A673 (cell line): ENCODE results near the gene TMEM179B. TPM values are rescaled to one million over a fixed set of nuclear protein-coding genes. Genes with fewer than 3 reads are reported as not detected.
"Not testable (repeated sequence)": the region's sequence is repeated elsewhere in the genome, so short reads cannot be mapped to it uniquely, and the experiment has no call there.

Experiments
- BruUV-seq: library from RNA; stranded (reverse); fragments of 400-500 nt; replicated peaks from 2 replicates; lab custom pipeline; 2021; lab: Mats Ljungman, UMichigan
- CTCF ChIA-PET: fragments of 300-600 bp; sonication (Branson Sonifier 250); formaldehyde crosslinking; loops from one replicate; lab custom pipeline; 2022; ENCODE audit warnings: antibody characterized with exemption; lab: Charles Lee
- POLR2A ChIA-PET: fragments of 300-600 bp; sonication (Branson Sonifier 250); formaldehyde crosslinking; loops from one replicate; lab custom pipeline; 2022; ENCODE audit warnings: antibody characterized with exemption; ENCODE audit not compliant: low non-redundant PET; lab: Charles Lee
- DNase-seq: peaks from one replicate; pipeline ENCODE4 v3.0.0-alpha.2; 2015; ENCODE audit warnings: low spot score
- H3K27ac ChIP-seq: fragments of 200-600 bp; sonication (generic); 2 replicates; pipeline ENCODE4 v1.5.1; 2016; ENCODE audit warnings: mixed run types, low read depth, mild to moderate bottlenecking, mixed read lengths, antibody characterized with exemption, low read length; ENCODE audit not compliant: poor library complexity, severe bottlenecking
- H3K27me3 ChIP-seq: fragments of 200-600 bp; sonication (generic); replicated peaks from 2 replicates; pipeline ENCODE4 v1.6.1; 2017; ENCODE audit warnings: mixed run types, low read depth, mild to moderate bottlenecking, mixed read lengths, antibody characterized with exemption, low read length; ENCODE audit not compliant: insufficient read depth, poor library complexity
- H3K36me3 ChIP-seq: fragments of 200-600 bp; sonication (generic); 2 replicates; pipeline ENCODE4 v1.6.1; 2016; ENCODE audit warnings: mixed run types, mild to moderate bottlenecking, mixed read lengths, antibody characterized with exemption, low read length; ENCODE audit not compliant: insufficient read depth, poor library complexity, severe bottlenecking
- H3K4me1 ChIP-seq: fragments of 200-600 bp; sonication (generic); 2 replicates; pipeline ENCODE4 v1.6.1; 2017; ENCODE audit warnings: mixed run types, mild to moderate bottlenecking, mixed read lengths, antibody characterized with exemption, low read length; ENCODE audit not compliant: insufficient read depth, poor library complexity, severe bottlenecking
- H3K4me3 ChIP-seq: fragments of 200-600 bp; sonication (generic); 2 replicates; pipeline ENCODE4 v1.5.1; 2016; ENCODE audit warnings: low read depth, mixed run types, mild to moderate bottlenecking, mixed read lengths, low read length; ENCODE audit not compliant: poor library complexity, severe bottlenecking
- H3K9me3 ChIP-seq: fragments of 200-600 bp; sonication (generic); 2 replicates; pipeline ENCODE4 v1.6.1; 2016; ENCODE audit warnings: mixed run types, low read depth, mild to moderate bottlenecking, mixed read lengths, antibody characterized with exemption, low read length; ENCODE audit not compliant: poor library complexity, severe bottlenecking
- CTCF ChIP-seq: fragments of 300-800, 200-600 bp; sonication (generic); conservative IDR thresholded peaks from 2 replicates; pipeline ENCODE4 v1.5.1; 2017; ENCODE audit warnings: low read depth, mild to moderate bottlenecking, antibody characterized with exemption, low read length, moderate library complexity, mixed read lengths
- EZH2 ChIP-seq: fragments of 200-600 bp; sonication (generic); IDR thresholded peaks from 2 replicates; pipeline ENCODE4 v1.6.1; 2017; ENCODE audit warnings: borderline replicate concordance, low read depth, mild to moderate bottlenecking, mixed read lengths, antibody characterized with exemption, low read length; ENCODE audit not compliant: poor library complexity, severe bottlenecking
- intact Hi-C: fragments of 100-400 bp; cut with micrococcal nuclease; formaldehyde crosslinking; loops from one replicate; pipeline ENCODE4 v1.10.0; 2022; ENCODE audit not compliant: unreplicated experiment
- total RNA-seq: library from RNA; stranded (reverse); gene quantifications from 2 replicates; pipeline ENCODE4 v1.2.3, GENCODE V29; 2021

The TMEM179B gene
- total RNA-seq, 1 experiment from 2014 or later = 52.1 TPM

- ChIA-PET POLR2A (no interaction called here), CTCF (no interaction called here)
Measured at GRCh38 chr11:62755086-62755615, 32.1 kb upstream of the TMEM179B start.

GRCh38 chr11:62757846-62758788 is 29.1 kb upstream of the TMEM179B start:
- BruUV-seq = no TSS peak
- POLR2A ChIA-PET = interaction anchor here (0.7 kb wide), 1 partner anchor 13 kb away, joined by 3 read pairs; the partner anchor contains the start of gene TAF6L
- Histone ChIP-seq H3K36me3 (peaks cover 6% of the 10 kb centered on the region), H3K4me3 (no peak overlapping the region), H3K4me1 (peaks cover 14% of the 10 kb centered on the region), H3K9me3 (no peaks in the 10 kb centered on the region), H3K27ac (no peak overlapping the region), H3K27me3 (no peaks in the 10 kb centered on the region)
- intact Hi-C loops = no loop called here
- no peak for TF ChIP-seq CTCF
- TF ChIP-seq EZH2 = no peak
- DNase-seq = no peak
- CTCF ChIA-PET = no interaction called here

More at GRCh38 chr11:62755086-62755615, 32.1 kb upstream of the TMEM179B start:
- no peak for DNase-seq
- peaks cover 4% of the 10 kb centered on the region for H3K36me3 ChIP-seq
- no TSS peak for BruUV-seq
- intact Hi-C loops = no loop called here
- no peak overlapping the region for H3K27ac ChIP-seq
- no peaks in the 10 kb centered on the region for H3K27me3 ChIP-seq
- no peaks in the 10 kb centered on the region for H3K9me3 ChIP-seq
- TF ChIP-seq CTCF (no peak), EZH2 (no peak)
- no peak overlapping the region for H3K4me3 ChIP-seq
- peaks cover 6% of the 10 kb centered on the region for H3K4me1 ChIP-seq

GRCh38 chr11:62760867-62761227 is 26.4 kb upstream of the TMEM179B start:
- H3K4me1 ChIP-seq, H3K27me3 ChIP-seq, intact Hi-C loops, H3K27ac ChIP-seq, BruUV-seq, POLR2A ChIA-PET, H3K9me3 ChIP-seq, DNase-seq: not testable (repeated sequence)
- peak overlapping the region; percentile 82 for H3K4me3 ChIP-seq
- CTCF ChIA-PET = interaction anchor here (1.0 kb wide), 1 partner anchor 26 kb away, joined by 4 read pairs; no protein-coding TSS in a partner anchor
- peaks cover 13% of the 10 kb centered on the region for H3K36me3 ChIP-seq
